SK-N-SH treated with all-trans-retinoic acid at 6 μM for 48 hours (cell line): ENCODE measurements around the gene UCHL5.

Experiments
- ARNTL ChIP-seq: fragments of 450-650 bp; formaldehyde crosslinking; IDR thresholded peaks from 2 replicates; pipeline ENCODE4 v1.5.0; 2020; ENCODE audit warnings: low read depth, mild to moderate bottlenecking, moderate library complexity, borderline replicate concordance
- BACH2 ChIP-seq: fragments of 250-450 bp; sonication (Bioruptor Pico); IDR thresholded peaks from 2 replicates; pipeline ENCODE4 v1.9.0; 2021; ENCODE audit warnings: mild to moderate bottlenecking, borderline replicate concordance
- GLIS3 ChIP-seq: fragments of 250-450 bp; sonication (Bioruptor Pico); IDR thresholded peaks from 2 replicates; pipeline ENCODE4 v1.5.0; 2020; ENCODE audit warnings: mild to moderate bottlenecking, moderate library complexity
- ISL1 ChIP-seq: fragments of 250-450 bp; sonication (Bioruptor Pico); IDR thresholded peaks from 2 replicates; pipeline ENCODE4 v2.1.2; 2022; ENCODE audit warnings: mild to moderate bottlenecking, moderate library complexity
- PATZ1 ChIP-seq: fragments of 250-450 bp; sonication (Bioruptor Pico); IDR thresholded peaks from 2 replicates; pipeline ENCODE4 v1.8.0; 2020; ENCODE audit warnings: mild to moderate bottlenecking, moderate library complexity, borderline replicate concordance
- ZC3H10 ChIP-seq: fragments of 250-450 bp; sonication (Bioruptor Pico); IDR thresholded peaks from 2 replicates; pipeline ENCODE4 v1.5.1; 2021; ENCODE audit warnings: mild to moderate bottlenecking, moderate library complexity
- ZFP3 ChIP-seq: fragments of 250-450 bp; sonication (Bioruptor Pico); IDR thresholded peaks from 2 replicates; pipeline ENCODE4 v1.5.0; 2020; ENCODE audit warnings: mild to moderate bottlenecking, moderate library complexity
- ZFP30 ChIP-seq: fragments of 450-650 bp; formaldehyde crosslinking; IDR thresholded peaks from 2 replicates; pipeline ENCODE4 v1.5.0; 2022; ENCODE audit warnings: mild to moderate bottlenecking, moderate library complexity
- ZNF70 ChIP-seq: fragments of 450-650 bp; formaldehyde crosslinking; IDR thresholded peaks from 2 replicates; pipeline ENCODE4 v1.5.0; 2020; ENCODE audit warnings: mild to moderate bottlenecking, moderate library complexity
- TF ChIP-seq, protein P1 (sequence below): fragments of 250-450 bp; sonication (Bioruptor Pico); IDR thresholded peaks from 2 replicates; pipeline ENCODE4 v1.5.0; 2020; ENCODE audit warnings: mild to moderate bottlenecking, moderate library complexity

GRCh38 chr1:192979542-192979941, 79.6 kb downstream of the UCHL5 start:
- TF ChIP-seq ZC3H10 = no peak
- no peak for TF ChIP-seq BACH2 (CRISPR knock-in tag)
- TF ChIP-seq PATZ1 (CRISPR knock-in tag) = no peak
- no peak for TF ChIP-seq ZNF70 (CRISPR knock-in tag)
- TF ChIP-seq, protein P1, sequence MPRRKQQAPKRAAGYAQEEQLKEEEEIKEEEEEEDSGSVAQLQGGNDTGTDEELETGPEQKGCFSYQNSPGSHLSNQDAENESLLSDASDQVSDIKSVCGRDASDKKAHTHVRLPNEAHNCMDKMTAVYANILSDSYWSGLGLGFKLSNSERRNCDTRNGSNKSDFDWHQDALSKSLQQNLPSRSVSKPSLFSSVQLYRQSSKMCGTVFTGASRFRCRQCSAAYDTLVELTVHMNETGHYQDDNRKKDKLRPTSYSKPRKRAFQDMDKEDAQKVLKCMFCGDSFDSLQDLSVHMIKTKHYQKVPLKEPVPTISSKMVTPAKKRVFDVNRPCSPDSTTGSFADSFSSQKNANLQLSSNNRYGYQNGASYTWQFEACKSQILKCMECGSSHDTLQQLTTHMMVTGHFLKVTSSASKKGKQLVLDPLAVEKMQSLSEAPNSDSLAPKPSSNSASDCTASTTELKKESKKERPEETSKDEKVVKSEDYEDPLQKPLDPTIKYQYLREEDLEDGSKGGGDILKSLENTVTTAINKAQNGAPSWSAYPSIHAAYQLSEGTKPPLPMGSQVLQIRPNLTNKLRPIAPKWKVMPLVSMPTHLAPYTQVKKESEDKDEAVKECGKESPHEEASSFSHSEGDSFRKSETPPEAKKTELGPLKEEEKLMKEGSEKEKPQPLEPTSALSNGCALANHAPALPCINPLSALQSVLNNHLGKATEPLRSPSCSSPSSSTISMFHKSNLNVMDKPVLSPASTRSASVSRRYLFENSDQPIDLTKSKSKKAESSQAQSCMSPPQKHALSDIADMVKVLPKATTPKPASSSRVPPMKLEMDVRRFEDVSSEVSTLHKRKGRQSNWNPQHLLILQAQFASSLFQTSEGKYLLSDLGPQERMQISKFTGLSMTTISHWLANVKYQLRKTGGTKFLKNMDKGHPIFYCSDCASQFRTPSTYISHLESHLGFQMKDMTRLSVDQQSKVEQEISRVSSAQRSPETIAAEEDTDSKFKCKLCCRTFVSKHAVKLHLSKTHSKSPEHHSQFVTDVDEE (CRISPR knock-in tag) = no peak
- no peak for TF ChIP-seq ZFP3 (CRISPR knock-in tag)
- TF ChIP-seq ISL1 (CRISPR knock-in tag) = no peak
- no peak for TF ChIP-seq GLIS3 (CRISPR knock-in tag)
- no peak for TF ChIP-seq ZFP30 (CRISPR knock-in tag)
- TF ChIP-seq ARNTL = no peak
